GM12878 (cell line): ENCODE measurements around the gene GRAMD1B. TPM values are rescaled to one million over a fixed set of nuclear protein-coding genes. Genes with fewer than 3 reads are reported as not detected.

Source experiments
- ATAC-seq: fragments of 200-7000 bp; cut with Tn5 transposase; 3 replicates; pipeline ENCODE4 v1.9.1; 2020; ENCODE audit warnings: mild to moderate bottlenecking, moderate library complexity
- BruUV-seq: library from RNA; stranded (reverse); fragments of 400-500 nt; replicated peaks from 2 replicates; lab custom pipeline; 2021; lab: Mats Ljungman, UMichigan
- CTCF ChIA-PET: fragments of 300-600 bp; sonication (Branson Sonifier 250); formaldehyde crosslinking; extraction: SDS; loops from one replicate; lab custom pipeline; 2021; ENCODE audit warnings: inconsistent platforms; lab: Yijun Ruan, JAX
- POLR2A ChIA-PET: fragments of 350-600 bp; formaldehyde crosslinking; extraction: SDS; loops from one replicate; lab custom pipeline; 2021; ENCODE audit warnings: inconsistent platforms; lab: Charles Lee
- RAD21 ChIA-PET: fragments of 300-600 bp; sonication (Branson Sonifier 250); formaldehyde crosslinking; loops from one replicate; lab custom pipeline; 2023; ENCODE audit warnings: antibody characterized with exemption; ENCODE audit not compliant: unreplicated experiment; lab: Charles Lee
- SMC1A ChIA-PET: fragments of 300-600 bp; sonication (Branson Sonifier 250); formaldehyde crosslinking; loops from one replicate; lab custom pipeline; 2023; ENCODE audit not compliant: unreplicated experiment, uncharacterized antibody; lab: Charles Lee
- DNase-seq: peaks from one replicate; pipeline ENCODE4 v3.0.0-alpha.2; 2011; ENCODE audit warnings: low read depth, low spot score
- FAIRE-seq: peaks from 3 replicates; lab custom pipeline; 2011; peaks lifted over from hg19 to GRCh38; lab: Jason Lieb, UNC
- H2AFZ ChIP-seq: 2 replicates; pipeline ENCODE4 v1.6.0; 2011; ENCODE audit warnings: low read depth, low read length, control low read depth; ENCODE audit not compliant: control insufficient read depth
- H3K27ac ChIP-seq: 2 replicates; pipeline ENCODE4 v1.5.1; 2011; ENCODE audit warnings: control low read depth; ENCODE audit not compliant: control insufficient read depth, insufficient read depth
- H3K27me3 ChIP-seq, 2 experiments: replicated peaks in 1 of 2; 2 replicates each; pipeline versions ENCODE4 v1.6.0 to v1.6.1; 2011; ENCODE audit warnings: low read length in 1 of 2; ENCODE audit not compliant: control insufficient read depth in 2 of 2, insufficient read depth in 2 of 2
- H3K36me3 ChIP-seq, 2 experiments: 2 replicates each; pipeline ENCODE4 v1.5.1; 2011; ENCODE audit warnings: low read length in 1 of 2; ENCODE audit not compliant: control insufficient read depth in 2 of 2, insufficient read depth in 2 of 2
- H3K4me1 ChIP-seq: 2 replicates; pipeline ENCODE4 v1.6.1; 2011; ENCODE audit warnings: mild to moderate bottlenecking, low read length, moderate library complexity, mixed read lengths; ENCODE audit not compliant: control insufficient read depth, insufficient read depth
- H3K4me2 ChIP-seq: 2 replicates; pipeline ENCODE4 v1.6.0; 2011; ENCODE audit warnings: control low read depth; ENCODE audit not compliant: control insufficient read depth, insufficient read depth
- H3K4me3 ChIP-seq: fragments of 200-600 bp; sonication (generic); 2 replicates; pipeline ENCODE4 v1.5.1; 2016
- H3K79me2 ChIP-seq: 2 replicates; pipeline ENCODE4 v1.6.0; 2011; ENCODE audit warnings: low read length; ENCODE audit not compliant: control insufficient read depth, insufficient read depth
- H3K9ac ChIP-seq: 2 replicates; pipeline ENCODE4 v1.8.0; 2011; ENCODE audit warnings: low read length, control low read depth, mixed read lengths; ENCODE audit not compliant: control insufficient read depth, insufficient read depth
- H3K9me3 ChIP-seq: replicated peaks from 3 replicates; pipeline ENCODE4 v1.5.1; 2011; ENCODE audit warnings: mild to moderate bottlenecking, low read length; ENCODE audit not compliant: control insufficient read depth, insufficient read depth
- H4K20me1 ChIP-seq: 2 replicates; pipeline ENCODE4 v1.6.0; 2011; ENCODE audit not compliant: control insufficient read depth, insufficient read depth
- TARDBP ChIP-seq: IDR thresholded peaks from 2 replicates; pipeline ENCODE4 v1.6.1; 2016; ENCODE audit warnings: borderline replicate concordance
- ZNF384 ChIP-seq: IDR thresholded peaks from 2 replicates; pipeline ENCODE4 v1.6.1; 2012; ENCODE audit warnings: low read depth, mild to moderate bottlenecking, low read length, improper control_type of control experiment, borderline replicate concordance
- WGBS: methylation state at CpG from one replicate; pipeline ENCODE4 v1.1.6; 2016; ENCODE audit warnings: low lambda C conversion rate; ENCODE audit not compliant: insufficient replicate concordance, insufficient coverage; ENCODE audit errors: missing lambda C conversion rate; 5-methylcytosine and 5-hydroxymethylcytosine counted together
- in situ Hi-C: fragments of 300-500 bp; cut with MboI; formaldehyde crosslinking; loops from 9 replicates; pipeline ENCODE4 v1.14.3; 2018; ENCODE audit warnings: mixed read lengths
- intact Hi-C: fragments of 100-400 bp; cut with micrococcal nuclease; formaldehyde crosslinking; loops from one replicate; pipeline ENCODE4 v1.14.2; 2022; ENCODE audit not compliant: unreplicated experiment
- polyA plus RNA-seq, 11 experiments: library from polyadenylated mRNA; depleted of rRNA in 4 of 11; unstranded in 6 of 11; stranded (reverse) in 5 of 11; fragments of >200 nt; fragmentation: Nextera tagmentation in 4 of 11; fragmentation: Illumina TruSeq in 1 of 11; extraction: Ambion mirVana in 4 of 11; extraction: Trizol in 1 of 11; gene quantifications; 1 replicate in 1 of 11; 2 replicates in 10 of 11; pipeline versions ENCODE4 v1.2.1 to v1.2.3, GENCODE V29; 2011 to 2016; ENCODE audit warnings: inconsistent platforms in 2 of 11, missing spikeins in 2 of 11, low read depth in 1 of 11
- total RNA-seq, 4 experiments: library from RNA; depleted of rRNA in 3 of 4; stranded (reverse); fragments of >200 nt in 3 of 4; fragmentation: Illumina TruSeq in 1 of 4; extraction: Trizol in 1 of 4; gene quantifications; 2 replicates each; pipeline versions ENCODE4 v1.2.1 to v1.2.3, GENCODE V29; 2013 to 2021
- TF ChIP-seq, protein P1 (sequence below): IDR thresholded peaks from 2 replicates; pipeline ENCODE4 v1.6.1; 2012; ENCODE audit warnings: low read length, inconsistent platforms
- TF ChIP-seq, protein P2 (sequence below): fragments of 450-650 bp; formaldehyde crosslinking; IDR thresholded peaks from 2 replicates; pipeline ENCODE4 v1.5.0; 2022; ENCODE audit warnings: mild to moderate bottlenecking, missing genetic modification characterization
- TF ChIP-seq, protein P3 (sequence below): IDR thresholded peaks from 2 replicates; pipeline ENCODE4 v1.6.1; 2011; ENCODE audit warnings: mild to moderate bottlenecking, low read depth, low read length, moderate library complexity; ENCODE audit not compliant: insufficient replicate concordance
- TF ChIP-seq, protein P4 (sequence below): IDR thresholded peaks from 2 replicates; pipeline ENCODE4 v1.6.1; 2012; ENCODE audit warnings: low read depth, low read length, improper control_type of control experiment

The GRAMD1B gene
- total and polyA plus RNA-seq, 10 of the 15 experiments (the other 5 are each of a cell fraction or from before 2014, with no cell fraction given) = 1.9 to 49.1 (median 26.9) TPM

DNA sequence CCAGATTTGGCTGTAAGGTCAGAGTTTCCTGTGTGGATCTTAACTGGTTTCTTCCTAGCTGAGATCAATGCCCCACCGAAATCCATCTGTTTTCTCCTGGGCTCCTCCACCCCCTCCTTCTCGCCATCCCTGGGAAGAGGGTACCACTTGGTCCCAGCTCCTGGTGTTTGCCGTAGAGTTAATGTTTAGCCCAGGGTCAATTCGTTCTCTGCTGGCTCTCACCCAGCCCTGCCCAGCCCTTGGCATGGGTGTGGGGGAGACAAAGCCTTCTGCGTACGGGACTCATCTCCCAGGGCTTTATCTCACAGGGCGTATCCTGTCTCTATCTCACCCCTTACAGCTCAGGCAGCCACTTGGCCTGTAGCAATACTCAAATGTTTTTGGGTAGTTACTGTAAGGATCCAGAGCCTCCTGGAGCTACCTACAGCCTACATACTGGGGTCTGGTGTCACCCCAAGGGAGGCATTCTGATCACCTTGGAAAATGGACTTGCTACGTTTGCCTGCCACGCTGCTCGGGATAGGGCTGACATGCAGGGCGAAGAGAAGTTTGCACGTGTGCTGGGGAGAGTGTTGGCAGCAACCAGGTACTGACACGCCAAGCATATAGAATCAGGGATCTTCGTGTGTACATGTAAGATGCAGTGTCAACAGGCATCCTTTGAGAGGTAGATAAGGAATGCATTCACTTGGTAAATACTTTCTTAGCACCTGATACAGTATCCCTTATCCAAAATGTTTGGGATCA is 158.2 kb downstream of the GRAMD1B start:
- TF ChIP-seq ZNF384 (no peak), TARDBP (no peak)
- TF ChIP-seq, protein P1, sequence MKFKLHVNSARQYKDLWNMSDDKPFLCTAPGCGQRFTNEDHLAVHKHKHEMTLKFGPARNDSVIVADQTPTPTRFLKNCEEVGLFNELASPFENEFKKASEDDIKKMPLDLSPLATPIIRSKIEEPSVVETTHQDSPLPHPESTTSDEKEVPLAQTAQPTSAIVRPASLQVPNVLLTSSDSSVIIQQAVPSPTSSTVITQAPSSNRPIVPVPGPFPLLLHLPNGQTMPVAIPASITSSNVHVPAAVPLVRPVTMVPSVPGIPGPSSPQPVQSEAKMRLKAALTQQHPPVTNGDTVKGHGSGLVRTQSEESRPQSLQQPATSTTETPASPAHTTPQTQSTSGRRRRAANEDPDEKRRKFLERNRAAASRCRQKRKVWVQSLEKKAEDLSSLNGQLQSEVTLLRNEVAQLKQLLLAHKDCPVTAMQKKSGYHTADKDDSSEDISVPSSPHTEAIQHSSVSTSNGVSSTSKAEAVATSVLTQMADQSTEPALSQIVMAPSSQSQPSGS = no peak
- TF ChIP-seq, protein P2, sequence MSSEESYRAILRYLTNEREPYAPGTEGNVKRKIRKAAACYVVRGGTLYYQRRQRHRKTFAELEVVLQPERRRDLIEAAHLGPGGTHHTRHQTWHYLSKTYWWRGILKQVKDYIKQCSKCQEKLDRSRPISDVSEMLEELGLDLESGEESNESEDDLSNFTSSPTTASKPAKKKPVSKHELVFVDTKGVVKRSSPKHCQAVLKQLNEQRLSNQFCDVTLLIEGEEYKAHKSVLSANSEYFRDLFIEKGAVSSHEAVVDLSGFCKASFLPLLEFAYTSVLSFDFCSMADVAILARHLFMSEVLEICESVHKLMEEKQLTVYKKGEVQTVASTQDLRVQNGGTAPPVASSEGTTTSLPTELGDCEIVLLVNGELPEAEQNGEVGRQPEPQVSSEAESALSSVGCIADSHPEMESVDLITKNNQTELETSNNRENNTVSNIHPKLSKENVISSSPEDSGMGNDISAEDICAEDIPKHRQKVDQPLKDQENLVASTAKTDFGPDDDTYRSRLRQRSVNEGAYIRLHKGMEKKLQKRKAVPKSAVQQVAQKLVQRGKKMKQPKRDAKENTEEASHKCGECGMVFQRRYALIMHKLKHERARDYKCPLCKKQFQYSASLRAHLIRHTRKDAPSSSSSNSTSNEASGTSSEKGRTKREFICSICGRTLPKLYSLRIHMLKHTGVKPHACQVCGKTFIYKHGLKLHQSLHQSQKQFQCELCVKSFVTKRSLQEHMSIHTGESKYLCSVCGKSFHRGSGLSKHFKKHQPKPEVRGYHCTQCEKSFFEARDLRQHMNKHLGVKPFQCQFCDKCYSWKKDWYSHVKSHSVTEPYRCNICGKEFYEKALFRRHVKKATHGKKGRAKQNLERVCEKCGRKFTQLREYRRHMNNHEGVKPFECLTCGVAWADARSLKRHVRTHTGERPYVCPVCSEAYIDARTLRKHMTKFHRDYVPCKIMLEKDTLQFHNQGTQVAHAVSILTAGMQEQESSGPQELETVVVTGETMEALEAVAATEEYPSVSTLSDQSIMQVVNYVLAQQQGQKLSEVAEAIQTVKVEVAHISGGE (CRISPR knock-in tag) = no peak
- TF ChIP-seq, protein P3, sequence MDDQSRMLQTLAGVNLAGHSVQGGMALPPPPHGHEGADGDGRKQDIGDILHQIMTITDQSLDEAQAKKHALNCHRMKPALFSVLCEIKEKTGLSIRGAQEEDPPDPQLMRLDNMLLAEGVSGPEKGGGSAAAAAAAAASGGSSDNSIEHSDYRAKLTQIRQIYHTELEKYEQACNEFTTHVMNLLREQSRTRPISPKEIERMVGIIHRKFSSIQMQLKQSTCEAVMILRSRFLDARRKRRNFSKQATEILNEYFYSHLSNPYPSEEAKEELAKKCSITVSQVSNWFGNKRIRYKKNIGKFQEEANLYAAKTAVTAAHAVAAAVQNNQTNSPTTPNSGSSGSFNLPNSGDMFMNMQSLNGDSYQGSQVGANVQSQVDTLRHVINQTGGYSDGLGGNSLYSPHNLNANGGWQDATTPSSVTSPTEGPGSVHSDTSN = no peak
- TF ChIP-seq, protein P4, sequence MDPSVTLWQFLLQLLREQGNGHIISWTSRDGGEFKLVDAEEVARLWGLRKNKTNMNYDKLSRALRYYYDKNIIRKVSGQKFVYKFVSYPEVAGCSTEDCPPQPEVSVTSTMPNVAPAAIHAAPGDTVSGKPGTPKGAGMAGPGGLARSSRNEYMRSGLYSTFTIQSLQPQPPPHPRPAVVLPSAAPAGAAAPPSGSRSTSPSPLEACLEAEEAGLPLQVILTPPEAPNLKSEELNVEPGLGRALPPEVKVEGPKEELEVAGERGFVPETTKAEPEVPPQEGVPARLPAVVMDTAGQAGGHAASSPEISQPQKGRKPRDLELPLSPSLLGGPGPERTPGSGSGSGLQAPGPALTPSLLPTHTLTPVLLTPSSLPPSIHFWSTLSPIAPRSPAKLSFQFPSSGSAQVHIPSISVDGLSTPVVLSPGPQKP = no peak
- ChIA-PET POLR2A (no interaction called here), CTCF (no interaction called here), RAD21 (no interaction called here), SMC1A (no interaction called here)
- Histone ChIP-seq H2AFZ (no peak overlapping the region), H3K9me3 (no peaks in the 10 kb centered on the region), H3K9ac (no peak overlapping the region), H3K36me3 (peaks cover 0 to 10% of the 10 kb centered on the region in 2 experiments; a peak in 3 of 4 replicates), H4K20me1 (no peaks in the 10 kb centered on the region), H3K4me3 (no peak overlapping the region), H3K27me3 (no peaks in the 10 kb centered on the region), H3K4me1 (no peaks in the 10 kb centered on the region), H3K4me2 (no peak overlapping the region), H3K27ac (no peak overlapping the region), H3K79me2 (no peaks in the 10 kb centered on the region)
- intact Hi-C loops = no loop called here
- FAIRE-seq = no peak
- no TSS peak for BruUV-seq
- DNase-seq = no peak
- 36% methylated on average over 14 of the region's 14 CpGs for WGBS
- in situ Hi-C loops = no loop called here
- ATAC-seq = no peak
